Myocyte (in vitro differentiated cells): ENCODE measurements around the gene SIRPB1. TPM values are rescaled to one million over a fixed set of nuclear protein-coding genes. Genes with fewer than 3 reads are reported as not detected.
"Not testable (repeated sequence)": the region's sequence is repeated elsewhere in the genome, so short reads cannot be mapped to it uniquely, and the experiment has no call there.

Source experiments
- DNase-seq: peaks from one replicate; pipeline ENCODE4 v3.0.0-alpha.2; 2012; ENCODE audit warnings: low read depth
- total RNA-seq: library from RNA; depleted of rRNA; stranded (reverse); fragments of >200 nt; gene quantifications from 2 replicates; pipeline ENCODE4 v1.2.3, GENCODE V29; 2014

SIRPB1 gene
- total RNA-seq, 1 donor from 2014 or later: 0.19 TPM

DNA sequence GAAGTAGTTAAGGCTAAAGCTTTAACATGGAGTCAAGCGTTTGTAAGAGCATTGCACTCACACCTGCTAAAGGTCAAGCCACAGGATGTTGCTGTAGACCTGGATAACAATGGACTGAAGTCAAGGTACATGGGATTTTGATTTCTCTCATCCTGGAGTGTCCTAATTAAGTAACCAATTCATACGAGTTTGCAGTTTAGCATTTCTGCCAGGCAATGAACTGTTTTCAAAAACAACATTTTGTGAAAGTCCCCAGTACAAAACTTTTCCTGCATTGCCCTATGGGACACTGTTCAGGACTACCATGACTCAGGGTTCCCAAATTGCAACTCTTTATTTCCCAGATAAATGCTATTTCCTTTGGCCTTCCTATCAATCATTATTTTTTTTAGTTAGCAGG is 17.4 kb upstream of the SIRPB1 start:
- no peak for DNase-seq

DNA sequence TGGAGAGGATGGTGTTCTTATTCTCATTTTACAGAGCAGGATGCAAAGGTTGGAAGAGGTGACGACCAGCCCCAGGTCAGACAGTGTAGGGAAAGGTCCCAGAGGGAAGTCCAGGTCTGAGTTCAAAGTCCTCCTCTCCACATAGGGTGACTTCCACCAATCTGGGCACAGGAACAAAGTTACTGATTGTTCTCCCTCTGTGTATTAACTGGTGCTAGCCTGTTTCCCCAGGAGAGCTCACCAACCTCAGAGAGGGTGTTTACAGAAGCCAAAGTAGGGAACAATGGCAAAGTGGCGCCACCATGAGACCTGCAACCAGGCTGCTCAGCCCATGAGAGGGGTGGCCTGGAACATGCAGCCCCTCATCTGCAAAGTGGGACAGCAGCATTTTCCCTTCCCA is 16.8 kb upstream of the SIRPB1 start:
- no peak for DNase-seq

DNA sequence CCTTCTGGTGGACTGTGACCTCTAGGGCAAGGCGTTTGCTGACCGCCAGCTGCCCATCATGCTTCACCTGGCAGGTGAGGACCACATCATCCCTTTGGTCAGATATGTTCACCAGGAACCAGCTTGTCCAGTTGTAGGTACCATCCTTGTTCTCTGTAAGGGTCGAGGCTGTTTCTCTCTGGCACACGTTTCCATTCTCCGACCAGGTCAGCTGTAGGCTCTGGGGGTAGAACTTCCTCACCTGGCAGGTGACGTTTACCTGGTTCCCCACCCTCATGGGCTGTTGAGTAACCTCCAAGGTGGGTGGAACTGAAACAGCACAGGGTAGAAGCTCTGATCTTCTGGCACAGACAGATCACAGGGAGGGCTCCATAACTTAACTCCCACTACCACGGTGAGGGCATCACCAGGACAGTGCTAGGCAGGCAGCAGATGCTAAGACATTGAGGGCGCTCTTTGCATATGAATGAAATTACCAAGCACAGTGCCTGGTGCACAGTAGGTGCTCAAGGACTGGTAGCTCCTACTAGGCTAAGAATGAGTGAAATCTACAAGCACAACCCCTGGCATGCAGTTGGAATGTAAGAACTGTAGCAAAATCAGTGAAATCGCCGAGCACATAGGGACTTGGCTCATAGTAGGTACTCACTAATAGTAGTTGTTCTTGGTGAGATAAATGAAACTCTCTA is 15.6 kb upstream of the SIRPB1 start:
- no peak for DNase-seq

GRCh38 chr20:1633535-1633934 is 13.7 kb upstream of the SIRPB1 start:
- no peak for DNase-seq

DNA sequence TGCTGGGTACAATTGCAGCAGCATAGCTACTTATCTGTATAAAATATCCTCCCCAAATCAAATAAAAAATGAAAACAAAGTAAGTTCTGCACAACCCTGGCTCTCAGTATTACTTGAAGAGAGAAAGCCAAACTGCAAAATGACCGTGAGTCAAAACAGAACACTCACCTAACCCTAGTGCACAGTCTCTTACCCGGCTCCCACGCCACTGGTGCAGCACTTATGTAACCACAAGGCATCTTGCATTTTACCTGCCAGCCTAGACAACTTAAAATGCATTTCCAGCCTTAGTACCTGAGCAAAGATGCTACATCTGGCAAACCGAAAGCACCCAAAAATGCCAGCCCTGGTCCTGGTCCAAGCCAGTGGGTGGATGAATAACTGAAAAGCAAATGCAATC is 12.4 kb upstream of the SIRPB1 start:
- DNase-seq: no peak

DNA sequence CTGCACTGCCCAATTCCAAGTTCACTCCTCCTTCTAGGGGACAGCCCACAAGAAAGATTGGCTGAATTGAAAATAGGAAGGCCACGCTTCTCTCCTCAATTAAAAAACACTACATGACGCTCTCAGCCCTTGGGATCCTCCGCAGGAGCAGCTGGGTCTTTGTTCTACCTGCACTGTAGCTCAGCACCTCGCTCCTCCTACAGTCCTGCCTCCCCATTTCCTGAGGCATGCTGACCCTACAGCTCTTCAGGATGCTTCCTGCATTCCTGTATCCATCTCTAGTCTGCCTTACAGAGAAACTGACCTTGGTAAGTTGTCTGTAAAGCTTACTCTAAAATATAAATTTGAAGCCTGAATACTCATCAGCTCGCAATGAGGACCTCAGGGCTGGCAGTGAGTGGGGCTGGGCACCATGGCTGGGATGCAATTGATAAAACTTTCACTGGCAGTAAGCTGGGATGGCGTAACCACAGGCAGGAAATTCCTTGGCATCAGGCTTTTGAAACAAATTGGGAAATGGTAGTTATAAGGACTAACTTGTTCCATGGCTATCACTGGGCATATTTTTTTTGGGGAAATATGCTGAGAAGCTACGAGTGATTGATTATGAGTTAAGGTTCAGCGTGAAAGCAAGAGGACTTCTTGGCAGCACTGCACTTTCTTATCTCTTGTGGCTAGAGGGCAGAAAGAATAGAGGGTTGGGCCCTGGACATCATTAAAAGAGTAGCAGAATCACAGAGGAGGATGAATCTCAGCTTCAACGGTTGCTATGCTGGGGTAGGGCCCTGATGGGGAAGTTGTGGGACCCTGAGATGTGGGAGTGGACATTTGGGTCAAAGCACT is 11.7 kb upstream of the SIRPB1 start:
- DNase-seq: no peak

- DNase-seq: no peak
Observed at GRCh38 chr20:1630186-1630585, 10.4 kb upstream of the SIRPB1 start.

DNA sequence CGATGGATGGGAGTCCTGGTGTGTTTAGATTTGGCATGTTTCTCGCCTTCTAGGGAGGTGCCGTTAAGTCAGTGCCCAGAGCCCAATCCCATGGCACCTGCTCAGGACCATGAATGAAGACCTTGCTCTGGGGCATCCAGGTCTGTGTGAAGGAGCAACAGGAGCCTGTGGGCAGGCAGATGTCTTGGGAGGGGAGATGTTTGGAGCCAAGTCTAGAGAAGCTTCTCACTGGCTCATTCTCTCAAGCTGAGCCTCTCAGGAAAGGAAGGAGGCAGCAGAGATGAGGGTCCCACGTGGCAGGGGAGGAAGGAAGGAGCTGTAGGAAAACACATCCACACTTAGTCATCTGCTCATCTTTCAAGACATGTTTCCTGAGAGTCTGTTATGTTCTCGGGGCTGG is 9.5 kb upstream of the SIRPB1 start:
- no peak for DNase-seq

DNA sequence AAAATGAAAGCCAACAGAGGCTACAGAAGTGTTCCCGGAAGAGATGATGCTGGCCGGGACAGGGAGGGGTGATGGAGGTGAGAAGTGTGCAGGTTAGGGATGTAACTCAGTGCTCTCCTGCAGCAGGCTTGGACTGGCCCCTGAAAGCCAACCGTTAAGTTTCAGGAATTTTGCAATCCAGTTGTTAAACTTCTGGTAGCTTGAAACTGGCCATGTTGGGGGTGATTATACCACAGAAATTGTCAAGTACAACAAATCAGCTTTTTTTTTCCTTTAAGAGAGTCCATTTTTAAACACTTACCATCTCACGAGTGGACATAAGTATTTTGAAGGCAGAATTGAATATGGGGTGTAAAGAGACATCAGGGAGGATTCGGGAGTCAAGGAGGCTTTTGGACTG is 8.8 kb upstream of the SIRPB1 start:
- DNase-seq: no peak

DNA sequence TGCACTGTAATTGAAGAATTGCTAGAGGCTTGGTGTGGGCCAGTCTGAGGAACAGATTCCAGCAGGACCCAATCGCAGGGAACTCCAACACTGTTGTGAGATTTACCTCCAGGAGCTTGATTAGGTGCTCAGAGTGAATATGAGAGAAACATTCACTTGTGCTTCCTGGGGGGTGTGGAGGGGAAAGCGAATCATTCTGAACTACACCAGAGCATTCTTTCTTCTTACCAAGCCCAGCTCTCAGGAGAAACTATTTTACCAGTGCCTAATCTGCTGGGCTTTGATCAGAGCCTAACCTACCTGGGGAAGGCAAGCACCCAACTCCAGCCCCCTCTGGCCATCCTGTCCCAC is 7.4 kb upstream of the SIRPB1 start:
- DNase-seq: no peak

- DNase-seq: no peak
Observed at GRCh38 chr20:1626528-1627199, 6.9 kb upstream of the SIRPB1 start.

DNA sequence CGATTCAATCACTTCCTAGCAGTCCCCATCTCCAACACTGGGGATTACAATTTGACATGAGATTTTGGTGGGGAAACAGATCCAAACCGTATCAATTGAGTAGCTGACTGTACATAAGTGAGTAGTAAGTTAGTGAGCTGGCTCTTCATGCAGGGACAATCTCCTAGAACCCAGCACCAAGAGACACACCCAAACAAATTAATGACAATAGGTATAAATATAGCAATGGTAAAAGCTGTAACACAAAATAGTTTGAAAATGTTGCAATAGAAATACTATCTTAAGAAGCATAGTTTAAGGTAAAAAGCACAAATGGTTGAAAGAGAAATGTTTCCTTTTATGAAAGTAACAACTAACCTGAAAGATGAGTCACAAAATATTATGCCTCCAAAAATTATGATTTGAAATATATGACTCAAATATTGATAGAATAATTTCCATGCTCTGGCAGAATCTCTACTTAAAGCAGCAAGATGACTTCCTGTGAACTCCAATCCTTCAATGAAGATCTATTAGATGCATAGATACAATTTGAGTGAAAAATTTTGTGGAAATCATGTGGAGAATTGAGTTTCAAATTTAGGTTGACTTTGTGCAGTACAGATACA is 5.4 kb upstream of the SIRPB1 start:
- DNase-seq: no peak

DNA sequence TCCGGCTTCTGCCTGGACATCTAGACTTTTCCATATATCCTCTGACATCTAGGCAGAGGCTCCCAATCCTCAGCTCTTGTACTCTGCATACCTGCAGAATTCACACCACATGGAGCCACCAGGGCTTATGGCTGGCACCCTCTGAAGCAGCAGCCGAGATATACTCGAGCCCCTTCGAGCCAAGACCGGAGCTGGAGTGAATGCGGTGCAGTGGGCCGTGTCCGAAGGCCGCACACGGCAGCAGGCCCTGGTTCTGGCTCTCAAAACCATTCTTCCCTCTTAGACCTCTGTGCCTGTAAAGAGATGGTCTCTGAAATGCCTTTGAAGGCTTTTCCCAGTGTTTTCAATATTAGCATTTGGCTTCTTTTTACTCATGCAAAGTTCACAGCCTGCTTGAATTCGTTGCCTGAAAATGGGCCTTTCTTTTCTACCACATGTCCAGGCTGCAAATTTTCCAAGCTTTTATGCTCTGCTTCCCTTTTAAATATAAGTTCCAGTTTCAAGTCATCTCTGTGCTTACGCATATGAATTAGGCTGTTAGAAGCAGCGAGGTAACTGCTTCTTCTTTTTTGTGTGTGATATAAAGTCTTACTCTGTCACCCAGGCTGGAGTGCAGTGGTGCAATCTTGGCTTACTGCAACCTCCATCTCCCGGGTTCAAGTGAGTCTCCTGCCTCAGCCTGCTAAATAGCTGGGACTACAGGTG is 3.8 kb upstream of the SIRPB1 start:
- DNase-seq: no peak

DNA sequence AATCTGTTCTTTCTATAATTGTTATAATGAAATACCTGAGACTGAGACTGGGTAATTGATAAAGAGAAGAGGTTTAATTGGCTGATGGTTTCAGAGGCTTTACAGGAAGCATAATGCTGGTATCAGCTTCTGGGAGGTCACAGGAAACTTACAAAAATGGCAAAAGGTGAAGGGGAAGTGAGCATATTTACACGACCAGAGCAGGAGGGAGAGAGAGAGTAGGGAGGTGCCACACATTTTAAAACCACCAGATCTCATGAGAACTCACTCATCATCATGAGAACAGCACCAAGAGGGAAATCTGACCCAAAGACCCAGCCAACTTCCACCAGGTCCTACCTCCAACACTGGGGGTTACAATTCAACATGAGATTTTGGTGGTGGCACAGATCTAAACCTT is 2.6 kb upstream of the SIRPB1 start:
- DNase-seq: no peak

DNA sequence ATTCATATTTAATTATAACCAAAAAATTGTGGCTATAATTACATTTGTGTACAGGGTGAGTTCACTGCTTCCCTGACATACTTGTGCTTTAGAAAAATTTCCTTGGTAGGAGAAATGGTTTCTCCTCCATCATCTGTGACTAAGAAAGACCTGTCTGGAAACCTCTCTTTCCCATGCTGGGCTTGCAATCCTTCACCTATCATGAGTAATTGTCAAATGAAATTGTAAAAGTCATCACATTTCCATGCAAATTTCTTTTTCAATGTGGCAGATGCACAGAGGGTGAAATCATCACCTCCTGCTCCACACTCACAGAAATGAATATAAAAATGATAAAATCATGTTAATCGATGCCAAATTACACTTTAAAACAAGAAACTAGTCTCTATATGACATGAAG is 1.5 kb upstream of the SIRPB1 start:
- no peak for DNase-seq

DNA sequence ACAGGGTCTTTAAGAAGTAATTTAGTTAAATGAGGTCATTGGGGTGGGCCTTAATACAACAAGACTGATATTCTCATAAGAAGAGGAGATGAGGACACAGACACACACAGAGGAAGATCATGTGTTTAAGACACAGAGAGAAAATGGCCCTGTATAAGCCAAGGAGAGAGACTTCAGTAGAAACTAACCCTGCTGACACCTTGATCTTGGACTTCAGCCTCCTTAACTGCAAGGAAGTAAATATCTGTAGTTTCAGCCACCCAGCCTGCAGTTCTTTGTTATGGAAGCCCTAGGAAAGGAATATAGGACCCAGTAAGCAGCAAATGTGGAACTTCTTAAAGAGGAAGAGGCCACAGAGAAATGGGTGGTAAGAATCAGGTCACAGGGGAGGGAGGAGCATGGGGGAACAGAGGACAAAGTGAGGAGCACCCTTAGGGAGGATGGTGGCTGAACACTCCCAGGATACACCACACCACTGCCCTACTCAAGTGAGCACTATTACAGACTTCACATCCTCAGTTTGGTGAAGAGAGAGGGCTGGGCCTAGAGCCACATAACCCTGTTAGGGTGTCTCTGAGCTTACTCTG is 762 bp downstream of the SIRPB1 start:
- DNase-seq: no peak

- no peak for DNase-seq
Observed at GRCh38 chr20:1618479-1618878, 1.3 kb downstream of the SIRPB1 start.

DNA sequence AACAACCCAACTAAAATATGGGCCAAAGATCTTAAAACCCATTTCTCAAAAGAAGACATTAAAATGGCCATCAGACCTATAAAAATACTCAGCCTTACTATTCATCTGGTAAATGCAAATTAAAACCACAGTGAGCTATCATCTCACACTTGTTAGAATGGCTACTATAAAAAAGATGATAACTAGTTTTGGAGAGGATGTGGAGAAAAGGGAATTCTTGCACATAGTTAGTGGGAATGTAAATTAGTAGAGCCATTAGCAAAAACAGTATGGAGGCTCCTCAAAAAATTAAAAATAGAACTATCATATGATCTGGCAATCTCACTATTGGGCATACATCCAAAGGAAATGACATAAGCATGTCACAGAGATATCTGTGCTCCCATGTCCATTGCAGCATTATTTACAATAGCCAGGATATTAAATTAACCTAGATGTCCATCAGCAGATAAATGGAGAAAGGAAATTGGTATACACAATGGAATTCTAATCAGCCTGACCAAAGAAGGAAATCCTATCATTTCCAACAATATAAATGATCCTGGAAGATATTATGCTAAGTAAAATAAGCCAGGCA is 2.9 kb downstream of the SIRPB1 start:
- DNase-seq: no peak

- DNase-seq: not testable (repeated sequence)
Observed at GRCh38 chr20:1610404-1610803, 9.4 kb downstream of the SIRPB1 start.

DNA sequence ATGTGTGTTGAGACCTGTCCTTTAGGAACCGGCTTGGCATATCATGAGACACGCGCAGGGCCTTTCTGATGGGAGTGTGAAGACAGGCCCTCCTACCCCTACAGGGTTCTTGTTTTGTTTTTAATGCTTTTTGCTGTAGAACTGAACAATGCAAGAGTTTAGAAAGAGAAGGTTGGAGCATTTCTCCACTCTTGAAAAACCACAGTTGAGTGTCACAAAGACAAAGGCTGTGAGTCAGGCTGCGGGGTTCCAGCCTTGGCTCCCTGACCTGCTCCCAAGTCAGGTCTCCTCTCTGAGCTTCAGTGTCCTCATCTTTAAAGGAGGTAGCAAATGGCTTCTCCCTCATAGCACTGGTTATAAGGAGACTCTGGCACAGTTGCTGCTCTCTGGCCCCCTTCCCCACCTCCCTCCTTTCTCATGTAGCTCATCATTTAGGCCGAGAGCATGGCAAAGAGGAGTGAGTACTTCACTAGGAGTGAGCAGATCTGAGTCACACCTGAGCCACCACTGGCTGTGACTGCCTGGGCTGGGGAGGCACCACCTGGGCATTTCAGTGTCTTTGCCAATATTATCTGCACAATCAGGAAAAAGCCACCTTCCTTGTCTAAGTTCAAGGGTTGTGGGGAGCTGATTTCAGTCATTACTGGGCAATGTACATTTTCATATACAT is 11.0 kb downstream of the SIRPB1 start:
- not testable (repeated sequence) for DNase-seq
